ENCODE results near the gene SLC2A5.
"Not testable (repeated sequence)": the region's sequence is repeated elsewhere in the genome, so short reads cannot be mapped to it uniquely, and the experiment has no call there.

SLC2A5 gene

GRCh38 chr1:9031077-9031476 is 38.4 kb downstream of the SLC2A5 start:
- DNase-seq = not testable (repeated sequence)

- no peak for DNase-seq
These were observed 40.3 kb downstream of the SLC2A5 start for GRCh38 chr1:9028921-9029705.

DNA sequence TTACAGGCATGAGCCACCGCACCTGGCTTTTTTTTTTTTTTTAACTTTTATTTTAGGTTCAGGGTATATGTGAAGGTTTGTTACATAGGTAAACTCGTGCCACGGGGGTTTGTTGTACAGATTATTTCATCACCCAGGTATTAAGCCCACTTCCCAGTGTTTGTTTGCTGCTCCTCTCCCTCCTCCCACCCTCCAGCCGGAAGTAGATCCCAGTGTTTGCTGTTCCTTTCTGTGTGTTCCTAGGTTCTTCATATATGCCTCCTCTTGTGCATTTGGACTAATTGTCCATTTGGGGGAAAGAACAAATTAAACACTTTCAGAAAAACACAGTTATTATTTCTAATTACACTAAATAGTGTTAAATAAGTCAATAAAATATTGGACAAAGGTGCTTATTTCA is 42.1 kb downstream of the SLC2A5 start:
- no peak for DNase-seq

GRCh38 chr1:9025449-9025848 is 44.0 kb downstream of the SLC2A5 start:
- DNase-seq = no peak

- DNase-seq = no peak
These were observed 44.6 kb downstream of the SLC2A5 start for GRCh38 chr1:9024837-9025236.

DNA sequence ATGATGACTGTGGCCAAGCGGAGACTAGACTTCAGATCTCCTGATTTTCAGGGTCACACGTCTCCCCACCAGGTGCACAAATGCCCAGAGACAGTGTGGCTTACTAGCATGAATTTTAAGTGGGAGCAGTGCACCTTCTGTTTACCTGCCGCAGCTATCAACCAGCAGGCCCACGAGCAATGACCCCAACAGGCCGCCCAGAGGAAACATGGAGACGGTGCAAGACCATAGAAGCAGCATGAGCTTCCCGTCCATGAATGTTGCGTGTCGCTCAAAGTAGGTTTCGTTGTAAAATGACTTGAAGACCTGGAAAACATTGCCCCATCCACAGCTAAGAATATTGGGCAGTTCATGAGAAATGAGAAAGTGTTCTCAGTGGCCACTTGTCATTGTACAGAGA is 46.7 kb downstream of the SLC2A5 start:
- DNase-seq = no peak

DNA sequence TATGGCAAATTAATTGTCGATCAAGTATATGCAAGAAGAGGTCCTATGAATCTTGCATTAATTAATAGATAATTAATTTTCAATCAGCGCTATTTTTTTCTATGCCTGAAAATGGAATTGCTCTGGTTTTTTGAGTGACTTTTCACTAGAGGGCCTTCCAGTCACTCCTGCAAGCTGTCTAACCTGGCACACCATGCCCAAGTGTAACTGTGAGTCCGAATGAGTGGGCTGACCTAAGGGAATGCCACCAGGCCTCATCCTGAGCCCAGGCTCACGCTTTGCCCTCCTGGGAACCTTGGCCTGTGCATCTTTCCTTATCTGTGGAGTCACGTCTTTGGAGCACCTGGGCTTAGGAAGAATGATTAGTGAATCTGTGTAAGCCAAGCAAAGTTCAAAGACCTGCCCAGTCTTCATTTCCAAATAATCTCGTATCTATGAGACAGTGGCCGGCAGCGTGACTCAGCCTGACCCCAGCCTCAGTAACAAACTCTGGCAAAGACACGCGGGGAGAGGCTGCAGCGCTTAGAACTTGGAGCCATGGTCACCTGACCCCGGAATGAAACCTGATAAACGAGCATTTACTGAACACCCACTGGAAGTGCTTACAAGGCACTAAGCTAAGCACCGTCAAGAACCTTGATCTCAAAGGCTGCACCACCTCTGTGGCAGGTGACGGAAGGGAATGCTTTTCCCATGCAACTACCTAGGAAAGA is 47.3 kb downstream of the SLC2A5 start:
- not testable (repeated sequence) for DNase-seq

DNA sequence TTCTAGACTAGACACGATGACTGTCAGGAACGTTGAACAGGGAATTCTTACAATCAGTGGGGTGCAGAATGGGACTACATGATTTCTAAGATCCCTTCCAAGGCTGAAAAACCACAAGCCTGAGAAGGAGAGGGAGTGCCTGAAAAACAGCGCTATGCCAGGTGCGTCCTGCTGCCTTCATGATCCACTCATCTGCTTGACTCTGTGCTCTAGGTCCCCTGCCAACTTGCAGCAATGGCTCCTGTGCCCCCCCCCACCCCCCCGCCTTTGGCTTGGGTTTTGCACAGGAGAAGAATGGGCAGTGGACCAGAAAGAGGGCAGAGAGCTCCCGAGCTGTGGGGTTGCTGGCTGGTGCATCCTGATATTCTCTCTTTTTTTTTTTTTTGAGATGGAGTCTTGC is 49.1 kb downstream of the SLC2A5 start:
- no peak for DNase-seq

DNA sequence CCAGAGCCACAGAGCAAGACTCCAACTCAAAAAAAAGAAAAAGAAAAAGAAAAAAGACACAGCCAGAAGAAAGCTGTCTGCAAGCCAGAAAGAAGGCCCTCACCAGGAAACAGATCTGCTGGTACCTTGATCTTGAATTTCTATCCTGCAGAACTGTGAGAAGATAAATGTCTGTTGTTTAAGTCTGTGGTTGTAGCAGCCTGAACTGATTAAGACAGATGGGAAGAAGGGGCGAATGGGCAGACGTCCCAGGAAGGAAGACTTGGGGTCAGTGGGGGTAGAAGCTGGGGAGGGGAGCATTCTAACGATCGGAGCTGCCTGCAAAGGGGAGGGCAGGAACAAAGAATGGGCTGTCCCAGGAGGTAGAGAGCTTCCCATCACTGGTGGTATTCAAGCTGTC is 49.5 kb downstream of the SLC2A5 start:
- DNase-seq = no peak

DNA sequence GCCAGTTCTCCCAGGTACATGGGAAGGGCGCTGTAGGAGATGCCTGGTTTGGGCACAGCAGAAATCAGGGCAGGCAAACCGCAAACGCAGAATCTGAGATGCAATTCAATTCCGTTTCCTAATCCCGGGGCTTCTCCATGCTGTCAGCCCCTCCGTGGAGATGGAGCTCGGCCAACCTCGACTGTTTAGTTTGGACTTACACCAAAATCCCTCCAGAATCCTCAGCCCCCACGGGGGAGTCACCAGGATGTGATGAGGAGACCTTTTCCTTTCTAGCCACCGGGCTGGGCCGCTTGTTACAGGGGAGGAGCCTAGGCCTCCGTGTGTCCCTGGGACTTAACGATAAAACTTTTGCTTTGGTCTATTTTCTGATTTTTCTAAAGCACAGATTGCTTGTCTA is 51.1 kb downstream of the SLC2A5 start:
- no peak for DNase-seq

GRCh38 chr1:9016455-9016854 is 53.0 kb downstream of the SLC2A5 start:
- no peak for DNase-seq

- no peak for DNase-seq
These were observed 54.7 kb downstream of the SLC2A5 start for GRCh38 chr1:9014475-9015375.

GRCh38 chr1:9013819-9014218 is 55.6 kb downstream of the SLC2A5 start:
- no peak for DNase-seq

- no peak for DNase-seq
These were observed 58.6 kb downstream of the SLC2A5 start for GRCh38 chr1:9010781-9011323.

DNA sequence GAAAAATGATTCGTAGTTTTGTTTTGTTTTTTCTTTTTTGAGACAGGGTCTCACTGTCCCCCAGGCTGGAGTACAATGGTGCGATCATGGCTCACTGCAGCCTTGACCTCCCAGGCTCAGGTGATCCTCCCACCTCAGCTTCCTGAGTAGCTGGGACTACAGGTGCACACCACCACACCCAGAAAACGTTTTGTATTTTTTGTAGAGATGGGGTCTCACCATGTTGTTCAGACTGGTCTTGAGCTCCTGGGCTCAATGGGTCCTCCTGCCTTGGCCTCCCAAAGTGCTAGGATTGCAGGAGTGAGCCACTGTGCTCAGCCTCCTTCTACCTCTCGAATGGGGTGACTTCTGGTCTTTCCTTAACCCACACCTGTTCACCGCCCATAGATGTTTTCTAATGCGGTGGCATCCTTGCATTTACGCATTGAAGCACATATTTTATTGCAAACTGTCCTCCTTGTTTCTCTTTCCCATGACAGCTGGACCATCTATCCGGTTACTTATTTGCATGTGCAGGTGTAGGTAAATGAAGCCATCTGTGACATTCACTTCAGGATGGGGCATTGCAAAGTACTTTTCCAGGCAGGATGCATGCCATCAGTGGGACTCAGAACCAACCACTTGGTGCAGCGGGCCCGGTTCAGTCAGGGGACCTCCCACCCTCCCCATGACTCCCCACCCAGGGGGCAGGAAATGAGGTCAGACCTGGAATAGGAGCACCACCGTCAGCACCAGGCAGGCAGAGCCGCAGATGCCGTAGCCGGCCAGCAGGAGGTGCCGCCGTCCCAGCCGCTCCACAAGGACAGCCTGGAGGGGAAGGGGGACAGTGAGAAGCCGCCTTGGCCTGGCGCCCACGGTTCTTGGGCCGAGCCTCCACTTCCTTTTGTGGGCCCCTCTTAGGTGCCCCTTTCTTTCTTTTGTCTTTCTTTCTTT is 59.7 kb downstream of the SLC2A5 start:
- no peak for DNase-seq

DNA sequence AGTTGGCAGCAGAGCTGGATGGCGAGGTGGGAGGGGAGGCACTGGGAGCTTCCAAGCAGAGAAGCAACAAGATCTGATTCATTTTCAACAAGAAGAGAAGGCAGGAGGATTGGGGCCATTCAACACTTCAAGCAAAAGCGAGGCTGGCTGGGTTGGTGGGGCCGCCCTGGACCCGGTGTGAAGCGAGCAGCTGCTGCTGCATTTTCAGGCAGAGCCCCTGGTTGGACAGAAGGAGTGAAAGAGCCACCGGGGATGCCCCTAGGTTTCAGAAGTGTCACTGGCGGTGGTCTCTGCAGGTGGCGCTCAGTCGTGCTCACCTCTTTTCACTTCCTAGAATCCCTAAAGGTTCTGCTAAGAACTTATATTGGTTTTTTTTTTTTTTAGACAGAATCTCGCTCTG is 61.2 kb downstream of the SLC2A5 start:
- DNase-seq = no peak

GRCh38 chr1:9006956-9007615 is 62.3 kb downstream of the SLC2A5 start:
- DNase-seq = no peak

DNA sequence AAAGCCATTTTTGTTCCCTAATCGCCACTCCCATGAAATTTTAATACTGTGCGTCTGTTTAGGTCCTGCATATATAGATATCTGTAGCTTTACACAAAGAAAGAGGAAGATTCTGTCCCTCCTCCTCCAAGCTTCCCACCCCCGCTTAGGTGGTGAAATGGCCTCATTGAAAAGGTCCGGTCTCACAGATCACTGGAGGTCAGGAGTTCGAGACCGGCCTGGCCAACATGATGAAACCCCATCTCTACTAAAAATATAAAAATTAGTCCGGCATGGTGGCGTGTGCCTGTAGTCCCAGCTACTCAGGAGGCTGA is 64.1 kb downstream of the SLC2A5 start:
- DNase-seq = no peak

DNA sequence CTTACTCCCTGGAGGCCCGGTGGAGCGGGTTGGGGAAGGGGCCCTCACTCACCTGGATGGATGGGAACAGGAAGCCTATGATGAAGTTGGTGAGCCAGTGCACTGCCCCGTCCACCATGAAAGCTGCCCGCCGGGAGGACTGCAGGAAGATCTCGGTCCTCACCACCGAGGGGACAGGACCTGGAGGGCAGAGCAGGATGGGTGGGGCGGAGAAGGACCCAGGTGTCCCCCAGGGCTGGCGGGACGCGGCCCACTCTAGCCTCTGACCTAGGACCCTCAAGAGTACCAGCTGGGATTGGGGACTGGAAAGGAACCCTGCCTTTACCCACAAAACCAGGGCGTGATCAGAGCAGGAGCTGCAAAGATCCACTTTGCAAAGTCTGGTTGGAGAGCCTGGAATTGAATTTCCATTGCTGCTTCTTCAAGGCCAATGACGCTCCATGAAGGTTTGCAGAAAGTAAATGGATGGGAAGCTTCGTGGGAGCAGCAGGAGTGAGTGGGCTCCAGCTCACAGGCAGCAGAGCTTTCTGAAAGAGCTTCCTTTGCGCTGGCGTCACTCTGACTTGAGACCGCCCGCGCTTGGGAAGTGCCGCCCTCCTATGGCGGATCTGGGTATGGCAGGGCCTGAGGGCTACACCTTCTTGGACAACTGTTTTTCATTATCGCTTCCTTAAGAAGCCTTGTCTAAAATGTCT is 64.6 kb downstream of the SLC2A5 start:
- peak; percentile 89 for DNase-seq

GRCh38 chr1:9004031-9004699 is 65.3 kb downstream of the SLC2A5 start:
- DNase-seq = no peak

- not testable (repeated sequence) for DNase-seq
These were observed 67.2 kb downstream of the SLC2A5 start for GRCh38 chr1:9002215-9002560.

All from activated CD4-positive, CD25-positive, alpha-beta regulatory T cell treated with anti-CD3 and anti-CD28 coated beads, Interleukin-2, amount 50 U/mL, for 72 hours (primary cell).